ENCODE data around the gene SORCS3.
"Not testable (repeated sequence)": the region's sequence is repeated elsewhere in the genome, so short reads cannot be mapped to it uniquely, and the experiment has no call there.

Gene SORCS3

GRCh38 chr10:104703262-104703661 lies 62.2 kb downstream of the SORCS3 start:
- not testable (repeated sequence) for DNase-seq

- DNase-seq: no peak
Observed at GRCh38 chr10:104706886-104707285, 65.8 kb downstream of the SORCS3 start.

- DNase-seq: no peak
Observed at GRCh38 chr10:104707602-104708459, 66.7 kb downstream of the SORCS3 start.

- DNase-seq: no peak
Observed at GRCh38 chr10:104711302-104711721, 70.2 kb downstream of the SORCS3 start.

GRCh38 chr10:104730593-104730992 lies 89.5 kb downstream of the SORCS3 start:
- not testable (repeated sequence) for DNase-seq

GRCh38 chr10:104731192-104731591 lies 90.1 kb downstream of the SORCS3 start:
- DNase-seq: no peak

- DNase-seq: no peak
Observed at GRCh38 chr10:104732222-104732621, 91.1 kb downstream of the SORCS3 start.

- no peak for DNase-seq
Observed at GRCh38 chr10:104734433-104734832, 93.3 kb downstream of the SORCS3 start.

- no peak for DNase-seq
Observed at GRCh38 chr10:104735036-104735756, 94.1 kb downstream of the SORCS3 start.

GRCh38 chr10:104735757-104736391 lies 94.8 kb downstream of the SORCS3 start:
- no peak for DNase-seq

- DNase-seq: no peak
Observed at GRCh38 chr10:104741127-104741526, 100.0 kb downstream of the SORCS3 start.

- DNase-seq: no peak
Observed at GRCh38 chr10:104744052-104744451, 103.0 kb downstream of the SORCS3 start.

GRCh38 chr10:104750291-104750690 lies 109.2 kb downstream of the SORCS3 start:
- DNase-seq: no peak

GRCh38 chr10:104762793-104763192 lies 121.7 kb downstream of the SORCS3 start:
- no peak for DNase-seq

GRCh38 chr10:104766341-104766740 lies 125.3 kb downstream of the SORCS3 start:
- DNase-seq: no peak

GRCh38 chr10:104767282-104767681 lies 126.2 kb downstream of the SORCS3 start:
- DNase-seq: no peak

GRCh38 chr10:104767745-104768144 lies 126.7 kb downstream of the SORCS3 start:
- DNase-seq: no peak

GRCh38 chr10:104773105-104773504 lies 132.0 kb downstream of the SORCS3 start:
- no peak for DNase-seq

GRCh38 chr10:104774234-104774633 lies 133.1 kb downstream of the SORCS3 start:
- no peak for DNase-seq

GRCh38 chr10:104777086-104777799 lies 136.2 kb downstream of the SORCS3 start:
- DNase-seq: no peak

GRCh38 chr10:104778371-104778770 lies 137.3 kb downstream of the SORCS3 start:
- no peak for DNase-seq

- no peak for DNase-seq
Observed at GRCh38 chr10:104779701-104780100, 138.6 kb downstream of the SORCS3 start.

- DNase-seq: no peak
Observed at GRCh38 chr10:104780165-104780564, 139.1 kb downstream of the SORCS3 start.
